Ishikawa (cell line): Measurements from ENCODE around the gene ADCY2.

ENCODE experiments used
- CEBPB ChIP-seq: IDR thresholded peaks from 2 replicates; pipeline ENCODE4 v1.6.1; 2012
- CREB1 ChIP-seq: IDR thresholded peaks from 2 replicates; pipeline ENCODE4 v1.6.1; 2012; ENCODE audit warnings: low read depth
- EGR1 ChIP-seq: IDR thresholded peaks from 2 replicates; pipeline ENCODE4 v1.6.1; 2012
- EP300 ChIP-seq: IDR thresholded peaks from 2 replicates; pipeline ENCODE4 v1.6.1; 2012; ENCODE audit warnings: borderline replicate concordance
- FOXM1 ChIP-seq: IDR thresholded peaks from 2 replicates; pipeline ENCODE4 v1.6.1; 2012; ENCODE audit warnings: low read depth, borderline replicate concordance
- NFIC ChIP-seq: IDR thresholded peaks from 2 replicates; pipeline ENCODE4 v1.6.1; 2012
- RAD21 ChIP-seq: IDR thresholded peaks from 2 replicates; pipeline ENCODE4 v1.6.1; 2012; ENCODE audit warnings: low read depth
- TAF1 ChIP-seq: IDR thresholded peaks from 2 replicates; pipeline ENCODE4 v1.6.1; 2012; ENCODE audit warnings: low read depth, mild to moderate bottlenecking
- TCF12 ChIP-seq: IDR thresholded peaks from 2 replicates; pipeline ENCODE4 v1.6.1; 2012; ENCODE audit warnings: low read depth
- TEAD4 ChIP-seq: IDR thresholded peaks from 2 replicates; pipeline ENCODE4 v1.6.1; 2012
- YY1 ChIP-seq: IDR thresholded peaks from 2 replicates; pipeline ENCODE4 v1.6.1; 2012; ENCODE audit warnings: low read depth
- ZBTB7A ChIP-seq: IDR thresholded peaks from 2 replicates; pipeline ENCODE4 v1.6.1; 2012; ENCODE audit warnings: low read depth
- TF ChIP-seq, protein P1 (sequence below): IDR thresholded peaks from 2 replicates; pipeline ENCODE4 v1.6.1; 2012
- TF ChIP-seq, protein P2 (sequence below): IDR thresholded peaks from 2 replicates; pipeline ENCODE4 v1.6.1; 2012
- TF ChIP-seq, protein P3 (sequence below): IDR thresholded peaks from 2 replicates; pipeline ENCODE4 v1.6.1; 2012; ENCODE audit warnings: low read depth, mild to moderate bottlenecking

ADCY2 gene

DNA sequence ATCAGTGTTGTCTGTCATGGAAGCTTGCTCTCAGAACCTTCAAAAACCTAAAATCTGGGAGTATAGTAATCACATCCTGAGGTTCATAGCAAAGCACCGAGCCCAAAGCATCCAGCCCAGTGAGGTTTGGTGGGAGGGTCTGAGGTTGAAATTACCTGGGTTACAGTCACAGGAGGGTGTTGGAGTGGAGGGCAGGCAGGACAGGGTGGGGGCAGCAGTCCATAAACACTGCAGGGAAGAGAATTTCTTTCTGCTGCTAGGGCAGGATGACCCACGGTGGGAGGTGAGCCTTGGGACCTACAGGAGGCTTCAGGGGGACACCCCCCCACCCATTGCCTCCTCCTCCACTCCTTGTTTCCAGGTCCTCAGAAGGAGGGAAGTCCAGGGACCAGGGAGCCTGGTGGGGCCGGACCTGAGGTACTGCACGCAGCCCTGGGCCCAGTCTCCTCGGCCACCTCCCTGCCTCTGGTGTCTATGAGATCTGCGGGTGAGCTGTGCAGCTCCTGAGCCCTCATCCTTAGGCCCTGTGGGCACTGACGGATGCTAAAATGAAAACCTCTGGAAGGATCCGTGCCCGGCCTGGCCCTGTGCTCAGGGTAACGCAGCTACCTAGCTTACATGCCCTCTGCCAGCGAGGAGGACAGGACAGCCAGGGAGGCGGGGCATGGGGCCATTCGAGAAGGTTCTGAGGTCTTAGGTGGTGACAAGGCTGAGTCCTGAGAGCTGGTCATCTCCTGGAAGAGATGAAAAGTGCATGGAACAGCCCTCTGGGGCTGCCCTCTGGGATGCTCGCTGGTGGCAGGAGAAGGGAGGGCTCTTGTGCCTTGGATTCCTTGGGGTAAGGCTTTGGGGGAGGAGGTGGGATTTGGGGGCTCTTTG, 1.8 kb upstream of the ADCY2 start:
- TF ChIP-seq TCF12 (no peak), TEAD4 (no peak), EGR1 (no peak), CEBPB (no peak), TAF1 (no peak), ZBTB7A (no peak)
- TF ChIP-seq, protein P1, sequence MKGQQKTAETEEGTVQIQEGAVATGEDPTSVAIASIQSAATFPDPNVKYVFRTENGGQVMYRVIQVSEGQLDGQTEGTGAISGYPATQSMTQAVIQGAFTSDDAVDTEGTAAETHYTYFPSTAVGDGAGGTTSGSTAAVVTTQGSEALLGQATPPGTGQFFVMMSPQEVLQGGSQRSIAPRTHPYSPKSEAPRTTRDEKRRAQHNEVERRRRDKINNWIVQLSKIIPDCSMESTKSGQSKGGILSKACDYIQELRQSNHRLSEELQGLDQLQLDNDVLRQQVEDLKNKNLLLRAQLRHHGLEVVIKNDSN = no peak
- TF ChIP-seq, protein P2, sequence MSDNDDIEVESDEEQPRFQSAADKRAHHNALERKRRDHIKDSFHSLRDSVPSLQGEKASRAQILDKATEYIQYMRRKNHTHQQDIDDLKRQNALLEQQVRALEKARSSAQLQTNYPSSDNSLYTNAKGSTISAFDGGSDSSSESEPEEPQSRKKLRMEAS = no peak

DNA sequence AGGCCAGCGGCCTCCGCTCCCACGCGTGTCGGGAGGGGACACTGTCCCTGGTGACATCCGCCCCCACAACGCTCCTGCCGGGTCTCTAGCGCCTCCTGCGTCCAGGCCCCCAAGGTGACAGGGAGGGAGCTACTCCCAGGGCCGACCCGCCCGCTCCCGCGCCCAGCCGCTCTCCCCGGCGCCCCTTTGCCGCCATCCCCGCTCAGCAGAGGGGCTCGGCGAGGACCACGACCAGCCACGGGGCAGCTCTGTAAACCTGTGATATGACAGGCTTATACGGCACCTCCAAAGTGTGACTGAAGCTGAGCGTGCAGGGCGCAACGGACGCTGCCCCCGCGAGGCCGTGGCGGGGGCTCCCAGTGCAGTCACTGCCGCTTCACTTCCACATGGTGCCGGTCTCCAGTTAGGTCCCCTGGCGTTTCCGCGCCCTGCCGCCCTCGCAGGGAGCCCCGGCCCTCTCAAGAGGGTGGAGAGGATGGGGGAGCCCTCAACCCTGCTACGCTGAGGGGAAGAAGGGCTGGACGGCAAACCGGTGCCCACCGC, 978 bp upstream of the ADCY2 start:
- TF ChIP-seq CEBPB = no peak
- no peak for TF ChIP-seq ZBTB7A

DNA sequence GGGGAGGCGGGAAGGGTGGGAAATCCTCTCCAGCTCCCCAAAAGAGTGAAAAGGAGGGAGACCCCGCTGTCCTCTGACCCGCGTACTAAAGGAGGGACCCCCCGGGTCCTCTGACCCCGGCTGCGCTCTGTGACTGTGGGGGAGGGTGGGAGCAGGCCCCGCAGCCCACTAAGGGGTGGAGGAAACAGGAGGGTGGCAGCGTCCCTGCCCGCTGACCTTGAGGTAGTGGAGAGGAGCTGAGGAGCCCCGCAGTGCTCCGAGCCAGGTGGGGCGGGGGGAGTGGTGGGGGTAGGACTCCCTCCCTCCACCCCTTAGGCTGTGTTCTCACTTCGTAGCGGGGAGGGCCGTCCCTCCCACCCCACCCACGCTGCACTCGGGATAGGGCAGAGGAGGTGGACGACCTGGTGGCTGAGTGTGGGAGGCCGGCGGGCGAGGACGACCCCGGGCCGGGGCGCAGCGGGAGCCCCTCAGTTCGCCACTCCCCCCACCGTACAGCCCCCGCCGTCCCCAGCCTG, 449 bp upstream of the ADCY2 start:
- TF ChIP-seq TAF1 (no peak), EP300 (no peak)

DNA sequence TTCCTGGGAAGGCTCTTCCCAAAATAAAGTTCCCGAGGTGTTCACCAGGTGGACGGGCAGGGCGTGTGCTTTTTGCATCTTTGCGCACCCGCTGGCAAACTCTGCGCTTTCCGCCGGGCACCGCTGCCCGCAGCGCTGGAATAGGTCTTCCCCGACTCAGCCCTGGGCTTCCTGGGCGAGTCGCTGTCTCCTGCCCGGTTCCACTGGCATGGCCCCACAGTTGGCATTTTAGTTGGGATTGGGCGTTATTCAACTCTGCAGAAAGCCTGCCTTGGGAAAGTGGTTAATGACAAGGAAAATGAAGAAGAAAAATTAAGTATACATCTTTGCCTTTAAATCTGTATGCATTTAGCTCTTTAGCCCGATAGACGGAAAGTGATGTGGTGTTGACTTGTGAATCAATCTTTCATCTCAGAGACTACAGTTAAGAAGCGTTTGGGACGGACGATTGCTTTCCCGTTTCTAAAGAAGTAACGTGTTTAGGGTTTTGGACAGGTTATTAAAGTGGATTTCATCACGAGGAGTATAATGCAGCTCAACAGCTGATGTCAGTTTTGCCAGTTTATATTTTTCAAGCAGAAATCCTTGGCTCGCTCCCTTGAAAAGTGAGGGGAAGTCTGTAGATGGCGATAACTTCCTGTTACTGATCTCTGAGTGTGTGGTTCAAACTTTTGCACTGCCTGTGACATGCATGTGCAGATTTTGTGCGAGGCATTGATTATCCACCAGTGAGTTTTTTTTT, 946 bp downstream of the ADCY2 start:
- TF ChIP-seq EP300 = no peak
- no peak for TF ChIP-seq FOXM1
- TF ChIP-seq ZBTB7A = no peak
- TF ChIP-seq, protein P1 = no peak
- TF ChIP-seq, protein P2 = no peak

DNA sequence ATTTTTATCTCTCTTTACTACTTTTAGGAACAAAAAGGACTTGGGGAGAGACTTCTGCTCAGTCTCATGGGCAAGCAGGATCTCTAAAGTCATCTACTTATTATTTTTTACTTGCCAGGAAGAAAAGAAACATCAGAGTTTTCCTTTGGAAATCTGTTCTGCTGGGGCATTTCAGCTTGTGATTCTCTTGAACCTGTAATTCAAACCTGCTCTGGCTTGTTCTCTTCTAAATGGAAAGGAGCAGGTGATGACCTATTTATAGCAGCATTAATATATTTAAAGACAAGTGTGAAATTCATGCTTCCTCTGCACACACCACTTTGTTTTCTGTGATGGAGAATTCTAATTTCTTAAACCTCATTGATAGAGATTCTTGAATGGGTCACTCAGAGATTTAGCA, 2.0 kb downstream of the ADCY2 start:
- no peak for TF ChIP-seq ZBTB7A
- TF ChIP-seq, protein P3, sequence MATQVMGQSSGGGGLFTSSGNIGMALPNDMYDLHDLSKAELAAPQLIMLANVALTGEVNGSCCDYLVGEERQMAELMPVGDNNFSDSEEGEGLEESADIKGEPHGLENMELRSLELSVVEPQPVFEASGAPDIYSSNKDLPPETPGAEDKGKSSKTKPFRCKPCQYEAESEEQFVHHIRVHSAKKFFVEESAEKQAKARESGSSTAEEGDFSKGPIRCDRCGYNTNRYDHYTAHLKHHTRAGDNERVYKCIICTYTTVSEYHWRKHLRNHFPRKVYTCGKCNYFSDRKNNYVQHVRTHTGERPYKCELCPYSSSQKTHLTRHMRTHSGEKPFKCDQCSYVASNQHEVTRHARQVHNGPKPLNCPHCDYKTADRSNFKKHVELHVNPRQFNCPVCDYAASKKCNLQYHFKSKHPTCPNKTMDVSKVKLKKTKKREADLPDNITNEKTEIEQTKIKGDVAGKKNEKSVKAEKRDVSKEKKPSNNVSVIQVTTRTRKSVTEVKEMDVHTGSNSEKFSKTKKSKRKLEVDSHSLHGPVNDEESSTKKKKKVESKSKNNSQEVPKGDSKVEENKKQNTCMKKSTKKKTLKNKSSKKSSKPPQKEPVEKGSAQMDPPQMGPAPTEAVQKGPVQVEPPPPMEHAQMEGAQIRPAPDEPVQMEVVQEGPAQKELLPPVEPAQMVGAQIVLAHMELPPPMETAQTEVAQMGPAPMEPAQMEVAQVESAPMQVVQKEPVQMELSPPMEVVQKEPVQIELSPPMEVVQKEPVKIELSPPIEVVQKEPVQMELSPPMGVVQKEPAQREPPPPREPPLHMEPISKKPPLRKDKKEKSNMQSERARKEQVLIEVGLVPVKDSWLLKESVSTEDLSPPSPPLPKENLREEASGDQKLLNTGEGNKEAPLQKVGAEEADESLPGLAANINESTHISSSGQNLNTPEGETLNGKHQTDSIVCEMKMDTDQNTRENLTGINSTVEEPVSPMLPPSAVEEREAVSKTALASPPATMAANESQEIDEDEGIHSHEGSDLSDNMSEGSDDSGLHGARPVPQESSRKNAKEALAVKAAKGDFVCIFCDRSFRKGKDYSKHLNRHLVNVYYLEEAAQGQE = no peak

DNA sequence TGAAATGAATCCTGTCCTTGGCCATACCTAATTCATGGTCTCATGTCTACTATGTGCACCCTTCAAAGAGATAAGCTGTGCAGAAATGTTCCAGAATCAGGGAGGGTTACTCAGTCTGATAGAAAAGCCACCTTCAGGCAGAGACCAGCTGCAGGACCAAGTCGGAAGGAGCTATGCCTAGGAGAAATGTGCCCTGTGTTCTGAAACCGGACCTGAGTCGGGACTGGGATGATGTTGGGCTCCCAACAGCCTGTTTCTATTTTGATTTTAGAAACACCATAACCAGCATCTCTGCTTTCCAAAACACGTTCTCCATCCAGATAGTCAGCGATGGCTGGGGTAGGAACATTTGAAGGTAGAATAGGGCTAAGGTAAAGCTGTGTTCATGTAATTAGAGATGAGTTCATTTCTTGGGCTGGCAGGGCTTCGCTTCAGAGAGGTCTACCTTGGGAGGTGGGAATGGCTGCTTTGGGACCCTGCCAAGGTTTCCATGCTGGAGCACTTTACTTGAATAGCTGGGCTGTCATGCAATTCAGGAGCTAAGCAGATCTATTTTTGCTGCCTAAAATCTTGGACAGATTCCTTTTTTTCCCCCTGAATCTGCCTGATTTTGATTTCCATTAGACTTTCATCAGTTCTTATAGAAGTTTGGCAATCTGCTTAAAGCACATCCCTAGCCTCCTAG, 2.8 kb downstream of the ADCY2 start:
- TF ChIP-seq TEAD4 (no peak), EP300 (no peak), ZBTB7A (no peak), EGR1 (no peak), TCF12 (no peak), YY1 (no peak)
- TF ChIP-seq, protein P2 = no peak

DNA sequence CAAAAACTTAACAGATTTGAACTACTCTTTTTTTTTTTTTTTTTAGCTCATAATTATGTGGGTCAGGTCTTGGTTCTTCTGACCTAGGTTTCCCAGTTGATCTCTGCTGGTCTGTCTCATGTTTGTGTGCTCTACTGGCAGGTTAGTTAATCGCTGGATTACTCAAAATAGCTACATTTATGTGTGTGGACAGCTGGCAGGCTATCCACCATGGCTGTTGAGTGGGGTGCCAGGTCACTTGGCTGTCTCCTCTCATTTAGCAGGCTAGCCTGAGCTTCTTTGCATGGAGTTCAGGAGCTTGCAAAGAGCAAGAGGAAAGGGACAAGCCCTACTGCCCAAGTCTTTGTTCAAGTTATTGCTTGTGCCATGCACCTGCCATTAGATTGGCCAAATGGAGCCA, 9.3 kb downstream of the ADCY2 start:
- TF ChIP-seq EGR1 = no peak
- TF ChIP-seq NFIC = no peak
- no peak for TF ChIP-seq CEBPB
- TF ChIP-seq FOXM1 = no peak
- TF ChIP-seq TEAD4 = no peak
- no peak for TF ChIP-seq TCF12
- no peak for TF ChIP-seq CREB1
- TF ChIP-seq, protein P1 = no peak
- no peak for TF ChIP-seq RAD21
- no peak for TF ChIP-seq ZBTB7A
- no peak for TF ChIP-seq YY1
- TF ChIP-seq TAF1 = no peak
